ENCODE measurements around the gene TEDC1. TPM values are rescaled to one million over a fixed set of nuclear protein-coding genes. Genes with fewer than 3 reads are reported as not detected.

Gene TEDC1
- polyA plus RNA-seq, 1 of the 3 experiments (the other 2 are of a cell fraction), result 13.4 TPM

GRCh38 chr14:105464501-105464900 lies 26.5 kb upstream of the TEDC1 start:
- H3F3A ChIP-seq (replicated peaks; ENCODE audit: insufficient read depth), result no peaks in the 10 kb centered on the region
- no peaks in the 10 kb centered on the region for H3K9me3 ChIP-seq
- H3K36me3 ChIP-seq (replicated peaks in 1 of 2; ENCODE audit: control insufficient read depth in 1 of 2, insufficient read depth in 2 of 2, low read length in 1 of 2), result peaks cover 4 to 76% of the 10 kb centered on the region in 2 experiments
- H3K27ac ChIP-seq (ENCODE audit: low read depth in 2 of 2, low read length in 1 of 2), result no peak overlapping the region; a peak in 1 of 4 replicates
- H3K4me1 ChIP-seq (ENCODE audit: control insufficient read depth in 1 of 2, insufficient read depth in 2 of 2, low read depth in 1 of 2, low read length in 1 of 2), result peaks cover 0 to 30% of the 10 kb centered on the region in 2 experiments; a peak in 1 of 4 replicates
- TF ChIP-seq TAF1 (IDR thresholded peaks at IDR 0.05; ENCODE audit: borderline replicate concordance, low read depth, low read length) (no peak), TEAD4 (IDR thresholded peaks at IDR 0.05; ENCODE audit: borderline replicate concordance, insufficient read depth) (no peak)
- H3K9ac ChIP-seq, result no peak overlapping the region
- H4K20me1 ChIP-seq (ENCODE audit: insufficient read depth), result no peaks in the 10 kb centered on the region
- H3K27me3 ChIP-seq (ENCODE audit: insufficient read depth), result no peaks in the 10 kb centered on the region
- no peaks in the 10 kb centered on the region for H3K79me2 ChIP-seq (ENCODE audit: insufficient read depth)
- H3K4me2 ChIP-seq, result no peak overlapping the region
- H3K9me2 ChIP-seq, result no peaks in the 10 kb centered on the region
- no peak overlapping the region for H3K4me3 ChIP-seq (ENCODE audit: low read depth in 2 of 2, low read length in 1 of 2)
- H2AFZ ChIP-seq (ENCODE audit: low read depth), result no peak overlapping the region
- 97% methylated on average over 21 of the region's 33 CpGs for WGBS (ENCODE audit: low lambda C conversion rate)
- ChIA-PET CTCF (interaction anchor here (0.6 to 2.1 kb wide), 3 partner anchors 16 to 25 kb away, joined by 3 to 6 read pairs (median 6); no protein-coding TSS in a partner anchor), POLR2A (no interaction called here)
- no peak for DNase-seq

DNA sequence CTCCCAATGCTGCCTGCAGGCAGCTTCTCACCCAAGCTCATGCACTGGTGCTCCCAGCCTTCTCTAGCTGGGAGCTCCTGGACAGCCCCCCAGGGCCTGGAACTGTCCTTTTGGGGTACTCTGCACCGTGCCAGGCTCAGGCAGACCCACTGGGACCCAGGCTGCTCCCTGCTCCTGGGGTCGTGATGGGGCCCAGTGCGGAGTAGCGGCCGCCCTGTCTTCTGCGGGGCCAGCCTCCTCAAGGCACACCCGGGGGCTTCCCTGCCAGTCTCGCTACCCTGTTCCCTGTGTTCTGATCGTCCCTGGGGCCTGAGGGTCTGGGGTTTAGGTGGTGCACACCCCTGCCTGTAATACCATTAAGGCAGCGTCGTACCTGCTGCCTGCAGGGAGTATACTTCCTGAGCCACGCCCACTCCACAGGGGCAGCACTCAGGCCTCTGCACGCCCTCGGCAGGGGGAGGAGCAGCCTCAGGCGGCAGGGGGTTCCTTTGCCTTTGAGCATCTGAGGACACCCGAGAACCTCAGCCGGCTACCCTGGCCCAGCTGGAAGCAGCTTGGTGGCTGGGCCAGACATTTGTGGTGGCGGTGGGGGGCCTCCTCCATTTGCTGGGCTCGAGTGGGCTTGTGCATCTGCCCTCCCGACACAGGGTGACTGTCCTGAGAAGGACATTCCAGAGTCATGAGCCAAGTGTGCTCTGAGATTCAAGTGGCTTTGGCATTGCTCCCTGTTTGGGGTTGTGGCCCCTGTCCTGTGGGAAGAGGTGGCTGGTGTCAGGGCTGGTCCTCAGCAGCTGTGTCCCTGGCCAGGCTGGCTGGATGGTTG lies 25.6 kb upstream of the TEDC1 start:
- POLR2A ChIA-PET, result no interaction called here
- H3K79me2 ChIP-seq (ENCODE audit: insufficient read depth), result no peaks in the 10 kb centered on the region
- TF ChIP-seq, protein P1, sequence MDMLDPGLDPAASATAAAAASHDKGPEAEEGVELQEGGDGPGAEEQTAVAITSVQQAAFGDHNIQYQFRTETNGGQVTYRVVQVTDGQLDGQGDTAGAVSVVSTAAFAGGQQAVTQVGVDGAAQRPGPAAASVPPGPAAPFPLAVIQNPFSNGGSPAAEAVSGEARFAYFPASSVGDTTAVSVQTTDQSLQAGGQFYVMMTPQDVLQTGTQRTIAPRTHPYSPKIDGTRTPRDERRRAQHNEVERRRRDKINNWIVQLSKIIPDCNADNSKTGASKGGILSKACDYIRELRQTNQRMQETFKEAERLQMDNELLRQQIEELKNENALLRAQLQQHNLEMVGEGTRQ (IDR thresholded peaks at IDR 0.05; ENCODE audit: borderline replicate concordance, low read depth, low read length), result no peak
- no peak for TF ChIP-seq FOXJ3 (CRISPR knock-in tag; IDR thresholded peaks at IDR 0.05)
- TF ChIP-seq SIN3A (IDR thresholded peaks at IDR 0.05; ENCODE audit: borderline replicate concordance, low read depth, low read length), result no peak
- TF ChIP-seq, protein P2, sequence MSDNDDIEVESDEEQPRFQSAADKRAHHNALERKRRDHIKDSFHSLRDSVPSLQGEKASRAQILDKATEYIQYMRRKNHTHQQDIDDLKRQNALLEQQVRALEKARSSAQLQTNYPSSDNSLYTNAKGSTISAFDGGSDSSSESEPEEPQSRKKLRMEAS (IDR thresholded peaks at IDR 0.05; ENCODE audit: low read depth), result no peak
- TF ChIP-seq JUND (IDR thresholded peaks at IDR 0.05), result no peak
- no peak for TF ChIP-seq RXRA (IDR thresholded peaks at IDR 0.05; ENCODE audit: borderline replicate concordance, low read depth)
- TF ChIP-seq, protein P3, sequence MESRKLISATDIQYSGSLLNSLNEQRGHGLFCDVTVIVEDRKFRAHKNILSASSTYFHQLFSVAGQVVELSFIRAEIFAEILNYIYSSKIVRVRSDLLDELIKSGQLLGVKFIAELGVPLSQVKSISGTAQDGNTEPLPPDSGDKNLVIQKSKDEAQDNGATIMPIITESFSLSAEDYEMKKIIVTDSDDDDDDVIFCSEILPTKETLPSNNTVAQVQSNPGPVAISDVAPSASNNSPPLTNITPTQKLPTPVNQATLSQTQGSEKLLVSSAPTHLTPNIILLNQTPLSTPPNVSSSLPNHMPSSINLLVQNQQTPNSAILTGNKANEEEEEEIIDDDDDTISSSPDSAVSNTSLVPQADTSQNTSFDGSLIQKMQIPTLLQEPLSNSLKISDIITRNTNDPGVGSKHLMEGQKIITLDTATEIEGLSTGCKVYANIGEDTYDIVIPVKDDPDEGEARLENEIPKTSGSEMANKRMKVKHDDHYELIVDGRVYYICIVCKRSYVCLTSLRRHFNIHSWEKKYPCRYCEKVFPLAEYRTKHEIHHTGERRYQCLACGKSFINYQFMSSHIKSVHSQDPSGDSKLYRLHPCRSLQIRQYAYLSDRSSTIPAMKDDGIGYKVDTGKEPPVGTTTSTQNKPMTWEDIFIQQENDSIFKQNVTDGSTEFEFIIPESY (IDR thresholded peaks at IDR 0.05; ENCODE audit: borderline replicate concordance, low read depth), result no peak
- no peak for TF ChIP-seq MEF2A (IDR thresholded peaks at IDR 0.05; ENCODE audit: borderline replicate concordance, low read depth)
- no peak for TF ChIP-seq GATA2 (CRISPR knock-in tag; IDR thresholded peaks at IDR 0.05)
- no peak for TF ChIP-seq NFIC (IDR thresholded peaks at IDR 0.05; ENCODE audit: borderline replicate concordance)
- TF ChIP-seq TCF12 (IDR thresholded peaks at IDR 0.05), result no peak
- TF ChIP-seq MXI1 (IDR thresholded peaks at IDR 0.05; ENCODE audit: low read depth, low read length), result no peak
- TF ChIP-seq EZH2phosphoT487 (IDR thresholded peaks at IDR 0.05; ENCODE audit: borderline replicate concordance, low read depth), result no peak

More for the DNA sequence above, 25.6 kb upstream of the TEDC1 start:
- Histone ChIP-seq H3K4me2 (no peak overlapping the region), H3K27me3 (ENCODE audit: insufficient read depth) (no peaks in the 10 kb centered on the region), H4K20me1 (ENCODE audit: insufficient read depth) (no peaks in the 10 kb centered on the region), H2AFZ (ENCODE audit: low read depth) (no peak overlapping the region), H3K4me3 (ENCODE audit: low read depth in 2 of 2, low read length in 1 of 2) (no peak overlapping the region), H3K9me2 (no peaks in the 10 kb centered on the region), H3F3A (replicated peaks; ENCODE audit: insufficient read depth) (no peaks in the 10 kb centered on the region), H3K4me1 (ENCODE audit: control insufficient read depth in 1 of 2, insufficient read depth in 2 of 2, low read depth in 1 of 2, low read length in 1 of 2) (peaks cover 0 to 36% of the 10 kb centered on the region in 2 experiments; a peak in 1 of 4 replicates), H3K9ac (no peak overlapping the region), H3K9me3 (no peaks in the 10 kb centered on the region), H3K27ac (ENCODE audit: low read depth in 2 of 2, low read length in 1 of 2) (peak overlapping the region in 1 of 2 experiments; percentile 16; a peak in 1 of 4 replicates), H3K36me3 (replicated peaks in 1 of 2; ENCODE audit: control insufficient read depth in 1 of 2, insufficient read depth in 2 of 2, low read length in 1 of 2) (peaks cover 4 to 75% of the 10 kb centered on the region in 2 experiments)
- CTCF ChIA-PET, result interaction anchor here (0.6 kb wide), 2 partner anchors 16 to 27 kb away, joined by 3 read pairs; no protein-coding TSS in a partner anchor
- 87% methylated on average over 8 of the region's 20 CpGs for WGBS (ENCODE audit: low lambda C conversion rate)
- DNase-seq, result no peak

Data from SK-N-SH (cell line).